Ovary (tissue), 9 donors: ENCODE results near the gene FAM83C. TPM values are rescaled to one million over a fixed set of nuclear protein-coding genes. Genes with fewer than 3 reads are reported as not detected.

ENCODE experiments used
- DNase-seq, 5 donors: peaks; one replicate each; pipeline ENCODE4 v3.0.0-alpha.2; 2019 to 2020
- H3K27ac ChIP-seq, 2 donors: fragments of 200-600 bp; one replicate each; pipeline versions ENCODE4 v1.5.1 to v1.8.0; 2019 to 2022
- H3K27me3 ChIP-seq: fragments of 200-600 bp; one replicate; pipeline ENCODE4 v1.8.0; 2022
- H3K36me3 ChIP-seq: fragments of 200-600 bp; sonication (generic); one replicate; pipeline ENCODE4 v1.5.1; 2019
- H3K4me1 ChIP-seq: one replicate; pipeline ENCODE4 v1.8.1; 2013; ENCODE audit warnings: mild to moderate bottlenecking, moderate library complexity; ENCODE audit not compliant: insufficient read depth
- H3K4me3 ChIP-seq: fragments of 200-600 bp; sonication (generic); one replicate; pipeline ENCODE4 v1.5.1; 2017
- H3K9me3 ChIP-seq, 2 donors: fragments of 200-600 bp in 1 of 2; sonication (generic) in 1 of 2; one replicate each; pipeline versions ENCODE4 v1.5.1 to v1.8.1; 2013 to 2019; ENCODE audit warnings: mild to moderate bottlenecking in 1 of 2, moderate library complexity in 1 of 2
- CTCF ChIP-seq, 3 donors: fragments of 450-650 bp in 2 of 3; fragments of 200-600 bp in 1 of 3; IDR thresholded peaks; one replicate each; pipeline versions ENCODE4 v1.5.1 to v1.8.0; 2016 to 2022; ENCODE audit warnings: antibody characterized with exemption in 3 of 3, mild to moderate bottlenecking in 1 of 3
- EP300 ChIP-seq: sonication (generic); formaldehyde crosslinking; IDR thresholded peaks from one replicate; pipeline ENCODE4 v1.6.1; 2017; ENCODE audit warnings: antibody characterized with exemption
- POLR2A ChIP-seq: fragments of 450-650 bp; IDR thresholded peaks from one replicate; pipeline ENCODE4 v1.6.1; 2017; ENCODE audit warnings: antibody characterized with exemption, mild to moderate bottlenecking, moderate library complexity
- WGBS, 3 donors: extraction: QIAGEN DNeasy Blood & Tissue Kit in 1 of 3; methylation state at CpG; one replicate each; pipeline versions ENCODE4 v1.1.5 to v1.1.7; 2013 to 2017; 5-methylcytosine and 5-hydroxymethylcytosine counted together
- intact Hi-C, 4 donors: fragments of 100-400 bp; cut with DNase I; formaldehyde crosslinking; loops; one replicate each; pipeline versions ENCODE4 v1.11.0 to v1.15.1; 2022 to 2023
- polyA plus RNA-seq, 2 donors: library from polyadenylated mRNA; stranded (reverse); fragments of 200-250 nt in 1 of 2; fragments of 350-450 nt in 1 of 2; fragmentation: Illumina TruSeq in 1 of 2; extraction: RNeasy Lipid Tissue Mini Kit (QIAGEN cat#74804) in 1 of 2; gene quantifications; one replicate each; pipeline ENCODE4 v1.2.3, GENCODE V29; 2013 to 2014
- total RNA-seq, 7 donors: library from RNA; depleted of rRNA in 2 of 7; stranded (reverse); fragments of >200 nt in 2 of 7; fragmentation: NEBNext Ultra II Directional in 3 of 7; extraction: Animal tissue kit (Norgen Biotek cat#: 25700) in 3 of 7; gene quantifications; one replicate each; pipeline versions ENCODE4 v1.1.0 to v1.2.4, GENCODE V29; 2016 to 2023
- donor health status: DM: no; HTN: no; CAD: no; lungs with moderate emphysema.
- donor health status: DM: no; HTN: no; CAD: no.
- donor health status: Bipolar disorder and iron deficiency.
- donor health status: DM: yes; HTN: yes; CAD: no.
- donor health status: DM: no; HTN: no; CAD: no.
- donor health status: DM: yes; HTN: yes; CAD: no.

The FAM83C gene
- total and polyA plus RNA-seq, 9 donors: not detected

- TF ChIP-seq CTCF (IDR thresholded peaks at IDR 0.05) (no peak), POLR2A (no peak), EP300 (no peak)
- H3K27me3 ChIP-seq: no peaks in the 10 kb centered on the region
- H3K27ac ChIP-seq: no peak overlapping the region
- H3K36me3 ChIP-seq: no peaks in the 10 kb centered on the region
- intact Hi-C loops: no loop called here
- 73 to 83% (median 78%) methylated on average over 8 of the region's 8 CpGs for WGBS, 3 donors
- DNase-seq: no peak
- no peaks in the 10 kb centered on the region for H3K9me3 ChIP-seq
- peaks cover 2% of the 10 kb centered on the region for H3K4me1 ChIP-seq
- no peak overlapping the region for H3K4me3 ChIP-seq
Observed at GRCh38 chr20:35295058-35295457, 2.8 kb upstream of the FAM83C start.

GRCh38 chr20:35294293-35294685 lies 2.1 kb upstream of the FAM83C start:
- H3K4me1 ChIP-seq: peaks cover 2% of the 10 kb centered on the region
- no peaks in the 10 kb centered on the region for H3K36me3 ChIP-seq
- H3K4me3 ChIP-seq: no peak overlapping the region
- 19 to 26% (median 21%) methylated on average over 5 of the region's 5 CpGs for WGBS, 3 donors
- H3K9me3 ChIP-seq: no peaks in the 10 kb centered on the region
- DNase-seq: no peak
- no peak for TF ChIP-seq EP300
- no peaks in the 10 kb centered on the region for H3K27me3 ChIP-seq
- H3K27ac ChIP-seq: no peak overlapping the region
- intact Hi-C loops: no loop called here

GRCh38 chr20:35293303-35294292 lies 1.4 kb upstream of the FAM83C start:
- no peak for TF ChIP-seq CTCF (IDR thresholded peaks at IDR 0.05)
- TF ChIP-seq POLR2A: no peak
- TF ChIP-seq EP300: no peak
- intact Hi-C loops: no loop called here
- WGBS, 3 donors: 82 to 84% (median 83%) methylated on average over 19 of the region's 19 CpGs

GRCh38 chr20:35292504-35293285 lies 470 bp upstream of the FAM83C start:
- intact Hi-C loops: no loop called here
- H3K4me1 ChIP-seq: no peaks in the 10 kb centered on the region
- H3K9me3 ChIP-seq: no peaks in the 10 kb centered on the region
- WGBS, 3 donors: 44 to 58% (median 48%) methylated on average over 23 of the region's 23 CpGs
- H3K27me3 ChIP-seq: no peaks in the 10 kb centered on the region
- no peak overlapping the region for H3K4me3 ChIP-seq
- H3K36me3 ChIP-seq: no peaks in the 10 kb centered on the region
- DNase-seq: no peak
- no peak for TF ChIP-seq EP300
- no peak for TF ChIP-seq CTCF (IDR thresholded peaks at IDR 0.05)
- TF ChIP-seq POLR2A: no peak
- no peak overlapping the region for H3K27ac ChIP-seq

More at GRCh38 chr20:35293303-35294292, 1.4 kb upstream of the FAM83C start:
- DNase-seq: no peak
- H3K4me3 ChIP-seq: no peak overlapping the region
- no peak overlapping the region for H3K27ac ChIP-seq
- H3K4me1 ChIP-seq: peaks cover 2% of the 10 kb centered on the region
- no peaks in the 10 kb centered on the region for H3K36me3 ChIP-seq
- H3K9me3 ChIP-seq: no peaks in the 10 kb centered on the region
- H3K27me3 ChIP-seq: no peaks in the 10 kb centered on the region
